CMK (cell line): ENCODE results near the gene RCBTB1.
"Not testable (repeated sequence)": the region's sequence is repeated elsewhere in the genome, so short reads cannot be mapped to it uniquely, and the experiment has no call there.

ENCODE experiments used
- DNase-seq: peaks from one replicate; pipeline ENCODE4 v3.0.0-alpha.2; 2010; ENCODE audit warnings: low read depth

The RCBTB1 gene

DNA sequence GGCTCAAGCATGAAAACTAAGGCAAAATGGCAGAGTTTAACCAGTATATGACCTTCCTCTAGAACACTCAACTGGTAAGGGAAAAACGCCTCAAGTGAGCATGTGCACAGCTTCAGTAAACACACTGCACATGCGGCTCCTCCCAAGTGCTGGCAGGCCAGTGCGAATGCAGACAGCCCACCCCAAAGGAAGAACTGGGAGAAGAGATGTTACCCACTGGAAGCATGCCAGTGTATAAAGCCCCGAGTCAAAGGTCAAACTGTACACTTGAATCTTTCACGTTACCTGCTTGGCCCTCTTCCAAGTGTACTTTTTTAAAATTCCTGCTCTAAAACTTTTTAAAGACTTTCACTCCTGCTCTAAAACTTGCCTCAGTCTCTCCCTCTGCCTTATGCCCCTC, 19.2 kb upstream of the RCBTB1 start:
- DNase-seq: no peak

DNA sequence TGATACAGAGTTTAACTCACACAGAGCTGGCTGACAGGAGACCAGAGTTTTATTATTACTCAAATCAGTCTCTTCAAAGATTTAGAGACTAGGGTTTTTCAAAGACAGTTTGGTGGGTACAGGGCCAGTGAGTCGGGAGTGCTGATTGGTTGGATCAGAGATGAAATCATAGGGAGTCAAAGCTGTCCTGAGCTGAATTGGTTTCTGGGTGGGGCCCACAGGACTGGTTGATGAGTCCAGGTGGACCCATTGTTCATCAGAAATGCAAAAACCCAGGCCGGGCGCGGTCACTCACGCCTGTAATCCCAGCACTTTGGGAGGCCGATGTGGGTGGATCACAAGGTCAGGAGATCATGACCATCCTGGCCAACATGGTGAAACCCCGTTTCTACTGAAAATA, 17.3 kb upstream of the RCBTB1 start:
- not testable (repeated sequence) for DNase-seq

DNA sequence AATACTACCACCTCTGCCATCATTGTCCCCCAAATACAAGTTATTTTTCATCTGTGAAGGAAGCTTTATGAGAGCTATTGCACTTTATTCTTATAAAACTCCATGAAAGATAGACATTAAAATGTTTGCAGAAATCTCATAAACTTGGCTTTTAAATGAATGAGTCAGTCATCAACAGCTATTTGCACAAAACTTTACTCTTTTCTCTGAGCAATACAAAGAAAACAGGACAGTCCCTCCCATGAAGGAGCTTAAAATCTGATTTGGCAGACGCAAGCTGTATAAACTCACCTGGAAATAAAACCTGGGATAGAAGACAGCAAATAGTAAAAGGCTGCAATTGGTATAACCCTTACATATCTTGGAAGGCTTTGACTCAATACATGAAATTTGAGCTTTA, 16.6 kb upstream of the RCBTB1 start:
- no peak for DNase-seq

DNA sequence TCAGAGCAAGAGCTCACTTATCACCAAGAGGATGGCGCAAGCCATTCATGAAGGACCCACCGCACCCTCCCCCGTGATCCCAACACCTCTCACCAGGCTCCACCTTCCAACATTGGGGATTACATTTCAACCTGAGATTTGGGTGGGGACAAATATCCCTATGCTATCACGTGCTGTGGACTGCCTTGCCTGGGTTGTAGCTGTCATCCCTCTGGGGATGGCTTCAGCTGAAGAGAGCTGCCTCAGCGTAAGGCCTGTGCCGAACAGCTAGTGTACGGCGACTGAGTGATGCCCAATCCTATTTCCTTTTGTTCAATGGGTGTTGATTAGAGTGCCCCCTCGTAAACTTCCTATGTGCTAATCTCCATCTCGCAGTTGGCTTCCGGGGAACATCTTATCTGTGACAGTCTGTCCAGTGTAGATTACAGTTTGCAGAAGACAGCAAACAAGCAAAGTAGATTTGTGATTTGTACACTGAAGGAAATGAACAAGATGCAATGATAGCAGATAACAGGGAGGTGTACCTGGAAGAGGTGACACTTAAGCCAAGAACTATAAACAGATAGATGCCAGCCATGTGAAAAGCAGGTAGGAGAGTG, 11.8 kb upstream of the RCBTB1 start:
- DNase-seq: peak; percentile 35

DNA sequence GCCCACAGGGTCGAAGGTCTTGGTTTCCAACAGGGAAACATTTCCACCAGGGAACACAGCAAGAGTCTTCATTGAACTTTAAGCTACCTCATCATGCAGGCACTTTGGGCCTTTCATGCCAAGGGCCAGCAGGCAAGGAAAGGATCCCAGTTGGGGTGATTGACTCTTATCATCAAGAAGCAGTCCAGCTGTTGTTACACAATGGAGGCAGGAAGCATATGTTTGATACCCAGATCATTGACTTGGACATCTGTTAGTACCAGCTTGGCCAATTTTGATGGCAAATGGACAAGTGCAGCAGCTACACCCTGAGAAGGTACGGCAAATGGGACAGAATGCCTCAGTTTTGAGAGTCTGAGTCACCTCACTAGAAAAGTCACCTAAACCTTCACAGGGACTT, 10.9 kb upstream of the RCBTB1 start:
- peak; percentile 69 for DNase-seq

DNA sequence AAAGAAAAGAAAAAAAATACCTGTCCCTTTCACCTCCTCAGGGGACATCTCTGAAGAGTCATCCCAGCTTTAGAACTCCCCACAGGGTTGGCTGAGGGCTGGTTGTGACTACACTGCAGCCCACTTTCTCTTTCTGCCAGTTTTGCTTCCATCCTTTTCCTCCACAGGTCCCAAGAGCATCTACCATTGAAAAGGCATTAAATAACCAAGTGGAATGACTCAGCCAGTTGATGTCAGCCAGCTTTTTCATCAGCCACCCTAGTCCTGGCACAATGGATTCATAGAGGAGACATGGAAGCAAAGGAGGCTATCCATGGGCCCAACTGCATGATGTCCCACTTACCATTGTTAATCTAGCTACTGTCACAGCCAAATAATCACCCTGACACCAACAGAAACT, 9.2 kb upstream of the RCBTB1 start:
- DNase-seq: no peak

DNA sequence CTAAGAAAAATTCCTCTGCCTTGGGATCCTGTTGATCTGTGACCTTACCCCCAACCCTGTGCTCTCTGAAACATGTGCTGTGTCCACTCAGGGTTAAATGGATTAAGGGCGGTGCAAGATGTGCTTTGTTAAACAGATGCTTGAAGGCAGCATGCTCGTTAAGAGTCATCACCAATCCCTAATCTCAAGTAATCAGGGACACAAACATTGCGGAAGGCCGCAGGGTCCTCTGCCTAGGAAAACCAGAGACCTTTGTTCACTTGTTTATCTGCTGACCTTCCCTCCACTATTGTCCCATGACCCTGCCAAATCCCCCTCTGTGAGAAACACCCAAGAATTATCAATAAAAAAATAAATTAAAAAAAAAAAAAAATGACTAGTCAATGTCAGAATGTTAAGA, 8.5 kb upstream of the RCBTB1 start:
- DNase-seq: not testable (repeated sequence)

DNA sequence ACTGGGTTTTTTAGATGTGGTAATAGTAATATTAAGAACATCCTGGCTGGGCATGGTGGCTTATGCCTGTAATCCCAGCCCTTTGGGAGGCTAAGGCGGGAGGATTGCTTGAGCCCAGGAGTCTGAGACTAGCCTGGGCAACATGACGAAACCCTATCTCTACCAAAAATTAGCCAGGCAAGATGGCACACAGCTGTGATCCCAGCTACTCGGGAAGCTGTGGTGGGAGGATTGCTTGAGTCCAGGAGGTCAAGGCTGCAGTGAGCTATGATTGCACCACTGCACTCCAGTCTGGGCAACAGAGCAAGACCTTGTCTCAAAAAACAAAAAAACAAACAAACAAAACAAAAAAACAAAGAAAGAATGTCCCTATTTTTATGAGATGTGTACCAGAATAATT, 5.4 kb upstream of the RCBTB1 start:
- DNase-seq: not testable (repeated sequence)

DNA sequence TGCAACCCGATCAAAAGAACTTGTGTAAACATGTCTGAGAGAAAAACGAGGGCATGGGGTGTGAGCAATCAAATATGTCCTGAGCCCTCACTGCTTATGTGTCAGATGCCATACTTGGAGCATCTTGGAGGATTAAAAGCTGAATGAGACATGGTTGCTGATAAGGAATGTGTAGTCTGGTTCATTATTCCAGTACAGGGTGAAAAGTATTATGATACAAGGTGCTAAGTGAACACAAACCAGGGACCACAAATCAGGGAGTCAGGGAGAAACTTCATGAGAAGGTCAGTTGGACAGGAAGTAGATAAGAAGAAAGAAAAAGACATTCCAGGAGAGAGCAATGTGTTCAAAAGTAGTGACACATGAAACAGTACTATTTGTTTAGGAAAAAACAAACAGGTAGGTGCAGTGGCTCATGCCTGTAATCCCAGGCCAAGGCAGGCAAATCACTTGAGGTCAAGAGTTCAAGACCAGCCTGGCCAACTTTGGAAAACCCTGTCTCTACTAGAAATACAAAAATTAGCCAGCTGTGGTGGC, 2.0 kb upstream of the RCBTB1 start:
- DNase-seq: no peak

DNA sequence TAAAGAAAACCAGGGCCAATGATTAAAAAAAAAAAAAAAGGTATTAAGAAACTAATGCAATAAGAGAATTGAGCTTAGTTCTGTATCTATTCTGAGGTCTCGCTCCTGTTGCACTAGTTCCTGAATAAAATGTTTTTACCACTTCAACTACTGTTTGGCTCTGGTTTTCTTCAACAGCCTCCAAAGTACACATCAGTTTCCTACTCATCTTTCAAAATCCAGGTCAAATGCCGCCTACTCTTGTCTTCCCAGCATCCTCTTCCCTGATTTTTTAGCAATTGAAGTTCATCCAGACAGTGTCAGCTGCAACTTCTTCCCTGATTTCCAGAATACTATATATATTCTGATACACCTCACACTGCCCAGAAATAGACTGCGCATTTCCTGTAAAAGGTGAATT, 1.4 kb upstream of the RCBTB1 start:
- no peak for DNase-seq

DNA sequence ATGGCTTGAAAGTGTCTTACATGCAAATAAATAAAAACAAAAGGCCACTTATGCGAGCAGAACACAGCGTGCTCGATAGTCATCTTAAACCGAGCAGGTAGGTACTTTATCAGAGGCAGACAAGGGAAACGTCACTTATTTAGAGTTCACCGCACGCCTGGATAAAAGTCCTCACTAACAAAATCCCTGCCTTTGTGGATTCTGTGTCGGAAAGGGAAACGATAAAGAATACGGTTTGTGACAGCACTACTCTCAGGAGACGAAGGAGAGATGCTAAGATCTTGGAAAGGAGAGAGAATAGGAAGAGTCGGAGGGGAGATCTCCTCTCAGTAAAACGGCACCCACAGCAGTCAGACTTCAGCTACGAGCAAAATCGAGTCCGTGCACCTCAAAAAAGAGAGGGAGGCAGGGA, 581 bp downstream of the RCBTB1 start:
- DNase-seq: no peak

DNA sequence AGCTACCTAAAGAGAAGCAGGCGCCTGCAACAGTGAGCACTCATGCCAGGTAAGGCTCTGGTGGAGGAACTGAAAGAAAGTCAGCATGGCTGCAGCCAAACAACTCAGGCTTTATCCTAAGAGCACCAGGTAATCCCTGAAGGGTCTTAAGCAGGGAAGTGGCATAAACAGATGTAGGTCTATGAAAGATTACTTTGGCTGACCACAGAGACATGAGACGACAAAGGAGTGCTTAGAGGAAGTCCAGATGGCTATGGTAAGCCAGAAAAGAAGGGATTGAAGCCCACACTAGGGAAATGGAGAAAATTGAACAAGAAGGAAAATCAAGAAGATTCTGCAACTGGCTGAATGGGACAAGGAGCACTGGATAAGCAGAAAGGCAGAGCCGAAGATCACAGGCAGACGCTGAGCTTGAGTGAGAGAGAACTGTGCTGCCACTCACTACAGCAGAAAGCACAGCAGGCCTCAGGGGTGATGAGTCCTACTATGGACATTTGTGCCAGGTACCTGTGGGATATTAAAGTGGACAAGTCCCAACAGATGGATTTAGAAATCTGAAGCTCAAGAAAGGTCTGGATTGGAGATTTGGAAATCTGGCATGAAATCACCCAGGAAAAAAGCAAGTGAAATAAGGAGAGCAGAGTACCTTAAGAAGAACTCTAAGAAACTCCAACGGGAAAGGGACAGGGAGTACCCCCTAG, 4.2 kb downstream of the RCBTB1 start:
- peak; percentile 39 for DNase-seq

DNA sequence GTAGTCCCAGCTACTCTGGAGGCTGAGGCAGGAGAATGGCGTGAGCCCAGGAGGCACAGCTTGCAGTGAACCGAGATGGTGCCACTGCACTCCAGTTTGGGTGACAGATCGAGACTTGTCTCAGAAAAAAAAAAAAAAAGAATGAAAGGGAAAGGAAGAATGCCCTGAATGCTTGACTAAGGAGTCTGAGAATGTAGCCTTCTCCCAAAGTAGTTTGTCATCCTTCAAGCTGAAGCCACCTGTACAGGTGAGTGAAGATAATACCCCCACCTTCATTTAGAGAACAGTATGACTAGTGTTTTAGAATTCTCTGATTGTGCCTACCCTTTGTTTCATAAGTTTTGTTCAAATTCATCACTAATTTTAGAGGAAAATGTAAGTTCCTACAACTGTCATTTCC, 5.9 kb downstream of the RCBTB1 start:
- DNase-seq: no peak

DNA sequence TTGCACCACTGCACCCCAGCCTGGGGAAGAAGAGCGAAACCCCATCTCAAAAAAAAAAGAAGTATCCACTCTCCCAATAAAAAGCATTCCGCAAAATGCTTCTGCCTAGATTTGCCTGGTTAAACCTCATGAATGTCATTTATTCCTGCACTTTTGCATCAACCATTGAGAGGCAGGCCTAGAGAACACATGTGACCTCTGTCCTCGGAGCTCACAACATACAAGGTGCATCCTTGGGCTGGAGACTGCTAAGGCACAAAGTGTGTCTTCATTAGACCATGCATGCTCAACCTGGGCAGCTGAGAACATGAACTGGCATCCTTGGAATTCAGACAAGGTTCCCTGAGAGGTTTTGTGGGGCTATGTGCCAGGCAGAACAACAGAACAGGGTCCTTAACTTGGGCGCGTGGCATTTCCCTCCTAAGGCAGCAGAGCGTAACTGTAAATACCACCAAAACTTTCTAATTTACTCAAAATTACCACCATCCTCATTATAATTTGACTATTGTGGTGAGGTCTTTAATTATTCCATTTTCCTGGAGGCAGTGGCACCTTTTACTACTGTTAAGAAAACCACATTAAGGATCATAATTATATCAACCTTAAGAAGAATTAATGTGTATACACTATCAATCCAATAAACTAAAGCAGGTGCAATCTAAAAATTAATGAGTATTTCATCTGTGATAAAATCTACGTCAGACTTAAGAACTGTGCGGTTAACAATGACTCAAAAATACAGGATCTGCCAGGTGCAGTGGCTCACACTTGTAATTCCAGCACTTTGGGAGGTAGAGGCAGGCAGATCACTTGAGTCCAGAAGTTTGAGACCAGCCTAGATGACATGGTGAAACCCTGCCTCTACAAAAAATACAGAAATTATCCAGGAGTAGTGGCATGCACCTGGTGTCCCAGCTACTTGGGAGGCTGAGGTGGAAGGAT, 13.8 kb downstream of the RCBTB1 start:
- no peak for DNase-seq

DNA sequence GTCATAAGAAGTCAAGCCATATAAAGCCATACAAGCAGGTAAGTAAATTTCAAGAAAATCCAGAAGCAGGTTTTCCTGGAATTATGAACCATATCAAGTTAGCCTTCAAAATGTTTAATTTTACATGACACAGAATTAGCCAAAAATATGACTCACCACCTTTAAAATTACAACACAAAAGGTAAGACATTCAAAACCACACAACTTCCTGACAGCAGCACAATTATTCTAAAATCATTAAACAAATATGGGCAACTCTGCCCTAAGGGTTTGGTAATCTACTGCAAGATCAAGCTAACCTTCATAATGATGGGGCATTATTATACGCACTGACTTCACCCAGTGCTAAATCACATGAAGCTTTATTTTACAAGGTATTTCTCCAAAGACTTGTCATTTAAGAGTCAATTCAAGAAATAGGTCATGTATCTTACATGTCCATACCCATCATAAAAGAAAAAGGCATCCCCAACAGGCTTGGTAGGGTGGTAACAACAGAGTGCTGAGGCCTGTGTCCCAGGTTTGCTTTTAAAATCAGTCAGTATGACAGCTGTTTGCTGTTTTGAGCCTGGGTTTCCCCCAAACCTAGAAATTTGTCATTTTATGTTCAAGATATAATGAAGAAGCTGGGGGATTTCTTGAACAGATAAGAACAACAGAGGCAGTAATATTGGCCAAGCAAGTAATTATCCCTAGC, 15.2 kb downstream of the RCBTB1 start:
- no peak for DNase-seq

DNA sequence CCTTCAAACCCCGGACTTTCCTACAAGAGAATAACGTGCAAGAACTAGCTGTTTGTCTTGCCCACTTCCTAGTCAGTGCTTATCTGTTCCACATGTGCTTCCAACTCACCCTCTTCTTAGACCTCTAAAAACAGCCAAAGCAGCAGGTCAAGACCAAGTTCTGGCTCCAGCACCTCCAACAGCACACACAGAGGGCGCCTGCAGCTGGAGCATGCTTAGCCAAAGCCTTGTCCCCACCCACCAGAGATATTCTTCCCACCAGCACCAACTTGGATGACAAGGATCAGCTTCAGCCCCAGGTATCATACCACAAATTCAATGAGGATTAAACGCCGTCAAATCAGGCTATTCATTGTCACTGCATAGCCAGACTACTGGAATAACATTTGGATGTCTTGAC, 17.9 kb downstream of the RCBTB1 start:
- peak; percentile 47 for DNase-seq

DNA sequence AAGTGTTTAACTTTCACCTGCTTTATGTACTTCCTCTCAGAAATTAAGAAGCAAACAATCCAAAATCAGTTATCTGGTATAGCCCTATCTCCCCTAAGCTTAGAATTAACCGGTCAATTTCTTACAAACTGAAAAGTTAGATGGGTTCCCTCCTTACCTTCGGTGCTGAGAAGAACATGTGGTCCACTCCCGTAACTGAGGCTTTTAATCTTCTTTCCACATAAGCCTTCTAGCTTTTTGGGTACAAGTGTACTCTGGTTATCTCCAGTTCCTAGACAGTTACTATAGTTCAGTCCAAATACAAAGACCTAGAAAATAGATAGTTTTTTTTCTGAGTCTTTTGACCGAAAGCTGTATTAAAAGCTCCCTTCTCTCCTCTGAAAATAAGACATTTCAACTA, 18.9 kb downstream of the RCBTB1 start:
- DNase-seq: no peak

DNA sequence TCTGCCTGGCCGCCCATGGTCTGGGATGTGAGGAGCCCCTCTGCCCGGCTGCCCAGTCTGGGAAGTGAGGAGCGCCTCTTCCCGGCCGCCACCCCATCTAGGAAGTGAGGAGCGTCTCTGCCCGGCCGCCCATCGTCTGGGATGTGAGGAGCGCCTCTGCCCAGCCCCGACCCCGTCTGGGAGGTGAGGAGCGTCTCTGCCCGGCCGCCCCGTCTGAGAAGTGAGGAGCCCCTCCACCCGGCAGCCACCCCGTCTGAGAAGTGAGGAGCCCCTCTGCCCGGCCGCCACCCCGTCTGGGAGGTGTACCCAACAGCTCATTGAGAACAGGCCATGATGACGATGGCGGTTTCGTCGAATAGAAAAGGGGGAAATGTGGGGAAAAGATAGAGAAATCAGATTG, 19.9 kb downstream of the RCBTB1 start:
- not testable (repeated sequence) for DNase-seq

DNA sequence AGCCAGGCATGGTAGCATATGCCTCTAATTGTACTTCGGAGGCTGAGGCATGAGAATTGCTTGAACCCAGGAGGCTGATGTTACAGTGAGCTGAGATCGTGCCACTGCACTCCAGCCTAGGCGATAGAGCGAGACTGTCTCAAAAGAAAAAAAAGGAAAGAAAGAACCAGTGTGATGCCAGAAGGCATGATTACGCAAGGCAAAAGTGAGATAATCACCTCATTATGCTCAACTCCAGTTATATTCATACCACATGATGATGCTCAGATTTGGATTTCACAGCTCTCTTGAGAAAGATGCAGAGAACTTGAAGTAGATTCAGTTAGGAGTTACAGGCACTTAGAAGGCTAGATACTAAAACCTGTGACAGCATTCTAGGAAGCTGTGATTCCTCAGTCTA, 21.8 kb downstream of the RCBTB1 start:
- no peak for DNase-seq

DNA sequence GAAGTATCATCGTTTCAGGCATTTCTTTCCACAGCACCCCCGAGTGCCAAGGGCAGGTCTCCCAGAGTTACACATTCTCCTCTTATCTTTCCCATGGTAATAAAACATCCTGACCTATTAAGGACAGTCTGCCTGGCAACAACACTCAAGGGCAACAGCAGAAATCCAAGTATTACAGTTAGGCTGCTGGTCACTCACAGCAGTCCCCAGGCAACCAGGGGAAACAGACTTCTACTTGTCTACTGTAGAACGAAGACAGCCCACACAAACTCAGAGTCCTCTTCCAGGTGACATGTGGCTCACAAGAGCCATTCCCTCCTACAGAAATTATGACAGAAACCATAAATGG, 24.3 kb downstream of the RCBTB1 start:
- DNase-seq: no peak

DNA sequence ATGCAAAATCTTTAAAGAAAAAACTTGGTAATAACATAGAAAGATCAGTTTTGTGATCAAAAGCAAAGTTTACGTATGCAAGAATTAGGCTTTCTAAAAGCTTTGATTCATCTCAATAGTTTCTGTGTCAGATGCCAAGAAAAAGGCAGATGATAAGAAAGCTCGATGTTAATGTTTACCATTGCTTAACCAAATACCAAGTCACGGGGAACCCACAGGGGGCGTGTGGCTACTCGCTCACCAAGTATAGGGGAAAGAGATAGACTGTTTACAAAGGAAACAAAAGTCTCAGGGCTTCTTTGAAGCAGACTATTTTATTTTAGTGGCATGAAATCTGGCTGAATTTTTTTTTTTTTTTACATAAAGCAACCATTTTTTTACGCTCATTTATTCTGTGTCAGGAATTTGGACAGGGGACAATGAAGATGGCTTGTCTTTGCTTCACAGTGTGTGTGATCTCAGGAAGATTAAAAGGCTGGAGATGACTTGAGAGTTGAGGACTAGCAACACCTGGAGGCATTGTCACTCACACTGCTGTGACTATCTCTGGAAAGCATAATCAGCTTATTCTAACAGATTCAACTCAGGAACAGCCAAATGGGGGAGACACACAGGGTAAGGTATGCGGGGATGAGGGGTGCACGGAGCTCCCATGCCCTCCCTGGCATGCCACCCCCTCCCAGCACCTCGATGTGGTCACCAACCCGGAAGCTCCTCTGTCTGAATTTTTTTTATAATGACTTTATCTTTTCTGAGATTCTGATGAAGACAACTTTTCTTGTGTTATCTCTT, 24.9 kb downstream of the RCBTB1 start:
- DNase-seq: no peak
